GM18858 (cell line): ENCODE measurements around the gene USP24.
"Not testable (repeated sequence)": the region's sequence is repeated elsewhere in the genome, so short reads cannot be mapped to it uniquely, and the experiment has no call there.

ENCODE experiments used
- ATAC-seq: cut with Tn5 transposase; IDR thresholded peaks from one replicate; pipeline ENCODE4 v1.9.1; 2021; ENCODE audit not compliant: unreplicated experiment

USP24 gene

GRCh38 chr1:55197099-55197498, 18.1 kb downstream of the USP24 start:
- no peak for ATAC-seq

- ATAC-seq: no peak
Measured at GRCh38 chr1:55196433-55197035, 18.6 kb downstream of the USP24 start.

- no peak for ATAC-seq
Measured at GRCh38 chr1:55195521-55196233, 19.5 kb downstream of the USP24 start.

- no peak for ATAC-seq
Measured at GRCh38 chr1:55194851-55195250, 20.3 kb downstream of the USP24 start.

- ATAC-seq: no peak
Measured at GRCh38 chr1:55192093-55192492, 23.1 kb downstream of the USP24 start.

GRCh38 chr1:55191219-55191952, 23.8 kb downstream of the USP24 start:
- not testable (repeated sequence) for ATAC-seq

GRCh38 chr1:55190109-55190508, 25.1 kb downstream of the USP24 start:
- no peak for ATAC-seq

- ATAC-seq: no peak
Measured at GRCh38 chr1:55188909-55189308, 26.3 kb downstream of the USP24 start.

- no peak for ATAC-seq
Measured at GRCh38 chr1:55185832-55186231, 29.3 kb downstream of the USP24 start.

GRCh38 chr1:55184859-55185258, 30.3 kb downstream of the USP24 start:
- no peak for ATAC-seq

- no peak for ATAC-seq
Measured at GRCh38 chr1:55181666-55182065, 33.5 kb downstream of the USP24 start.

GRCh38 chr1:55180075-55180670, 35.0 kb downstream of the USP24 start:
- no peak for ATAC-seq

- ATAC-seq: no peak
Measured at GRCh38 chr1:55179177-55179835, 35.9 kb downstream of the USP24 start.

GRCh38 chr1:55172687-55173086, 42.5 kb downstream of the USP24 start:
- ATAC-seq: no peak

- no peak for ATAC-seq
Measured at GRCh38 chr1:55172272-55172671, 42.9 kb downstream of the USP24 start.

- no peak for ATAC-seq
Measured at GRCh38 chr1:55171694-55172093, 43.5 kb downstream of the USP24 start.

- ATAC-seq: no peak
Measured at GRCh38 chr1:55170426-55170825, 44.7 kb downstream of the USP24 start.

- no peak for ATAC-seq
Measured at GRCh38 chr1:55169126-55169525, 46.0 kb downstream of the USP24 start.

- no peak for ATAC-seq
Measured at GRCh38 chr1:55168353-55168752, 46.8 kb downstream of the USP24 start.

- no peak for ATAC-seq
Measured at GRCh38 chr1:55167224-55167871, 47.8 kb downstream of the USP24 start.

- ATAC-seq: no peak
Measured at GRCh38 chr1:55164906-55165305, 50.3 kb downstream of the USP24 start.
